ENCODE measurements around the gene COL1A2. TPM values are rescaled to one million over a fixed set of nuclear protein-coding genes. Genes with fewer than 3 reads are reported as not detected.

COL1A2 gene
- total RNA-seq, 1 donor from 2014 or later: 3.9 TPM

GRCh38 chr7:94382746-94383145 lies 11.9 kb upstream of the COL1A2 start:
- intact Hi-C loops (cut with micrococcal nuclease): no loop called here

GRCh38 chr7:94384315-94384714 lies 10.4 kb upstream of the COL1A2 start:
- intact Hi-C loops (cut with micrococcal nuclease): no loop called here

GRCh38 chr7:94386416-94386815 lies 8.3 kb upstream of the COL1A2 start:
- intact Hi-C loops (cut with micrococcal nuclease): no loop called here

- intact Hi-C loops (cut with micrococcal nuclease): no loop called here
Observed at GRCh38 chr7:94388540-94388939, 6.2 kb upstream of the COL1A2 start.

GRCh38 chr7:94389381-94389780 lies 5.3 kb upstream of the COL1A2 start:
- intact Hi-C loops (cut with micrococcal nuclease): no loop called here

- intact Hi-C loops (cut with micrococcal nuclease): loop anchor here (1.0 to 10.0 kb wide), 3 partner anchors 1160 to 1867 kb away; partner anchors contain the start of genes PEX1, RBM48, SAMD9 and VPS50
Observed at GRCh38 chr7:94391726-94392392, 2.8 kb upstream of the COL1A2 start.

- intact Hi-C loops (cut with micrococcal nuclease): loop anchor here (1.0 to 10.0 kb wide), 3 partner anchors 1160 to 1868 kb away; partner anchors contain the start of genes PEX1, RBM48, SAMD9 and VPS50
Observed at GRCh38 chr7:94392393-94392786, 2.3 kb upstream of the COL1A2 start.

- intact Hi-C loops (cut with micrococcal nuclease): loop anchor here (2.0 to 10.0 kb wide), 7 partner anchors 117 to 1869 kb away; partner anchors contain the start of genes PEX1, RBM48, SAMD9 and SGCE
Observed at GRCh38 chr7:94393246-94394108, 1.2 kb upstream of the COL1A2 start.

GRCh38 chr7:94394109-94394436 lies 622 bp upstream of the COL1A2 start:
- intact Hi-C loops (cut with micrococcal nuclease): loop anchor here (2.0 to 10.0 kb wide), 7 partner anchors 117 to 1869 kb away; partner anchors contain the start of genes PEX1, RBM48, SAMD9 and SGCE

GRCh38 chr7:94395141-94396036 lies 694 bp downstream of the COL1A2 start:
- intact Hi-C loops (cut with micrococcal nuclease): loop anchor here (1.0 to 10.0 kb wide), 15 partner anchors 106 to 1871 kb away; partner anchors contain the start of genes BET1, PEX1, RBM48 and SAMD9

- intact Hi-C loops (cut with micrococcal nuclease): loop anchor here (10.0 kb wide), 2 partner anchors 1281 to 1871 kb away; partner anchors contain the start of genes PEX1, RBM48 and SAMD9
Observed at GRCh38 chr7:94396037-94396431, 1.3 kb downstream of the COL1A2 start.

GRCh38 chr7:94396596-94396995 lies 1.9 kb downstream of the COL1A2 start:
- intact Hi-C loops (cut with micrococcal nuclease): loop anchor here (10.0 kb wide), 2 partner anchors 1282 to 1872 kb away; partner anchors contain the start of genes PEX1, RBM48 and SAMD9

GRCh38 chr7:94397722-94398121 lies 3.0 kb downstream of the COL1A2 start:
- intact Hi-C loops (cut with micrococcal nuclease): loop anchor here (10.0 kb wide), 2 partner anchors 1283 to 1873 kb away; partner anchors contain the start of genes PEX1, RBM48 and SAMD9

GRCh38 chr7:94398841-94399240 lies 4.1 kb downstream of the COL1A2 start:
- intact Hi-C loops (cut with micrococcal nuclease): loop anchor here (10.0 kb wide), 2 partner anchors 1284 to 1874 kb away; partner anchors contain the start of genes PEX1, RBM48 and SAMD9

GRCh38 chr7:94400022-94400421 lies 5.3 kb downstream of the COL1A2 start:
- intact Hi-C loops (cut with micrococcal nuclease): no loop called here

GRCh38 chr7:94400643-94401427 lies 6.1 kb downstream of the COL1A2 start:
- intact Hi-C loops (cut with micrococcal nuclease): no loop called here

GRCh38 chr7:94401428-94401814 lies 6.7 kb downstream of the COL1A2 start:
- intact Hi-C loops (cut with micrococcal nuclease): no loop called here

- intact Hi-C loops (cut with micrococcal nuclease): no loop called here
Observed at GRCh38 chr7:94403546-94403945, 8.9 kb downstream of the COL1A2 start.

GRCh38 chr7:94405506-94405905 lies 10.8 kb downstream of the COL1A2 start:
- intact Hi-C loops (cut with micrococcal nuclease): no loop called here

GRCh38 chr7:94406696-94407095 lies 12.0 kb downstream of the COL1A2 start:
- intact Hi-C loops (cut with micrococcal nuclease): no loop called here

Data from T-helper 1 cell treated with Interleukin-12 subunit alpha and Interleukin-12 subunit beta and Interleukin-4 antibody, amounts not matched to agents 30 ng/mL and 1 ng/mL, for 36 hours (primary cell).